BLaER1 (cell line): ENCODE data around the gene GPATCH8.

ENCODE experiments used
- H3K27ac ChIP-seq: shearing (Covaris generic); formaldehyde crosslinking; 2 replicates; pipeline ENCODE4 v1.8.1; 2022
- H3K27me3 ChIP-seq: shearing (Covaris generic); formaldehyde crosslinking; 2 replicates; pipeline ENCODE4 v1.8.1; 2022
- H3K36me3 ChIP-seq: shearing (Covaris generic); formaldehyde crosslinking; 2 replicates; pipeline ENCODE4 v1.8.1; 2022
- H3K4me1 ChIP-seq: shearing (Covaris generic); formaldehyde crosslinking; 2 replicates; pipeline ENCODE4 v1.8.1; 2022
- H3K4me2 ChIP-seq: shearing (Covaris generic); formaldehyde crosslinking; 2 replicates; pipeline ENCODE4 v1.8.1; 2022
- H3K4me3 ChIP-seq: shearing (Covaris generic); formaldehyde crosslinking; 2 replicates; pipeline ENCODE4 v1.8.1; 2022
- H3K9ac ChIP-seq: shearing (Covaris generic); formaldehyde crosslinking; 2 replicates; pipeline ENCODE4 v1.8.1; 2022
- H3K9me3 ChIP-seq: shearing (Covaris generic); formaldehyde crosslinking; 2 replicates; pipeline ENCODE4 v1.8.1; 2022
- H4K20me1 ChIP-seq: shearing (Covaris generic); formaldehyde crosslinking; 2 replicates; pipeline ENCODE4 v1.8.1; 2022
- Cebpa-rat ChIP-seq: shearing (Covaris generic); IDR thresholded peaks from 2 replicates; pipeline ENCODE4 v1.8.1; 2022

Gene GPATCH8

DNA sequence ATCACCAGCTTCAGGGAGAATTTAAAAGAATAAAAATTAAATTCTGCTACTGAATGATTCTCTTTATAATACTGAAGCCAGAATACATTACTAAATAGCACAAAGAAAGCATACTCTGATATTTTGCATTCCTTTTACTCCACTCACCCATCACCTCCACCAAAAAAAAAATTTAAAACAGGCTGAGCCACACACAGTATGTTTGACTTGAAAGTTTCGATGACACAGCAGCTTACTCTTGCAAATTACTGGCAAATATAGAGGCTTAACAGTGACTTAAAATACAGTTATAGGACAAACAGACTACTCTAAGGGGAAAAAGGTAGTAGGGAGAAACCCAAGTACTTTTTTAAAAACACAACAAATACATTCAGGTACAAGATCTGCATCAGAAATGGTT is 39.2 kb downstream of the GPATCH8 start:
- H3K4me2 ChIP-seq: no peak overlapping the region
- no peaks in the 10 kb centered on the region; the same call in 1 of the 2 replicates for H3K9me3 ChIP-seq
- H3K36me3 ChIP-seq: peaks cover 57% of the 10 kb centered on the region
- H4K20me1 ChIP-seq: peaks cover 92% of the 10 kb centered on the region
- H3K4me1 ChIP-seq: no peaks in the 10 kb centered on the region
- TF ChIP-seq Cebpa-rat: no peak
- no peak overlapping the region for H3K4me3 ChIP-seq
- H3K9ac ChIP-seq: no peak overlapping the region
- H3K27ac ChIP-seq: no peak overlapping the region
- no peaks in the 10 kb centered on the region for H3K27me3 ChIP-seq

DNA sequence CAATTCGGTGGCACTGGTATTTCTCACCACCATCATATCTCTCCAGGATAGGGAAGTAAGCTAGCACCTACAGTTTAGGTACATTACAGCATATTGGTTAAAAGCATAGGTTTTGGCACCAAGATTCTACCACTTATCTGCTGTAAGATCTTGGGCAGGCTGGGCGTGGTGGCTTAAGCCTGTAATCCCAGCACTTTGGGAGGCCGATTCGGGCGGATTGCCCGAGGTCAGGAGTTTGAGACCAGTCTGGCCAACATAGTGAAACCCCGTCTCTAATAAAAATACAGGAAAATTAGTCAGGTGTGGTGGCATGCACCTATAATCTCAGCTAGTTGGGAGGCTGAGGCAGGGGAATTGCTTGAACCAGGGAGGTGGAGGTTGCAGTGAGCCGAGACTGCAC is 51.4 kb downstream of the GPATCH8 start:
- H3K27ac ChIP-seq: no peak overlapping the region
- TF ChIP-seq Cebpa-rat: no peak
- no peaks in the 10 kb centered on the region for H3K27me3 ChIP-seq
- H3K36me3 ChIP-seq: peaks cover 48% of the 10 kb centered on the region
- peaks cover 74% of the 10 kb centered on the region for H4K20me1 ChIP-seq
- H3K4me3 ChIP-seq: no peak overlapping the region
- H3K9ac ChIP-seq: no peak overlapping the region
- H3K4me2 ChIP-seq: no peak overlapping the region
- H3K4me1 ChIP-seq: peaks cover 4% of the 10 kb centered on the region; the same call in 1 of the 2 replicates
- H3K9me3 ChIP-seq: no peaks in the 10 kb centered on the region

DNA sequence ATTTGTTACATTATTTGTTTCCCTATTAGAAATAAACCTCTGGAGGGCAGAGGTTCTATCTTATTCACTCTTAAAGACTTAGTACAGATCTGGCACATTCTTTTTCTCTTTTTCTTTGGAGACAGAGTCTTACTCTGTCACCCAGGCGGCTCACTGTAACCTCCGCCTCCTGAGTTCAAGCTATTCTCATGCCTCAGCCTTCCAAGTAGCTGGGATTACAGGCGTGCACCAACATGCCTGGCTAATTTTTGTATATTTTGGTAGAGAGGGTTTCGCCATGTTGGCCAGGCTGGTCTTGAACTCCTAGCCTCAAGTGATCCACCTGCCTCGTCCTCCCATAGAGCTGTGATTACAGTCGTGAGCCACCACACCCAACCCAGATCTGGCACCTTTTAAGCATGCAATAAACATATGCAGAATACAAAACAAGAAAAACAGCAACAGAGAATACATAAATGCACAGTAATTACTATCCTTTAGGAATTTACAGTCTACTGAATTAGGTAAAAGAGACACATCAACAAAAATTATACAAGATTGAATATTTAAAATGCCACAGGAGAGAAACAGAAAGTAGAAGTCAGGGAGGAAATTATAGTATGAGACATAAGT is 52.1 kb downstream of the GPATCH8 start:
- H3K4me3 ChIP-seq: no peak overlapping the region
- peaks cover 78% of the 10 kb centered on the region for H4K20me1 ChIP-seq
- H3K9me3 ChIP-seq: no peaks in the 10 kb centered on the region
- no peak overlapping the region for H3K9ac ChIP-seq
- H3K4me1 ChIP-seq: peaks cover 4% of the 10 kb centered on the region; the same call in 1 of the 2 replicates
- H3K27me3 ChIP-seq: no peaks in the 10 kb centered on the region
- H3K27ac ChIP-seq: no peak overlapping the region
- no peak for TF ChIP-seq Cebpa-rat
- H3K36me3 ChIP-seq: peaks cover 48% of the 10 kb centered on the region
- no peak overlapping the region for H3K4me2 ChIP-seq

DNA sequence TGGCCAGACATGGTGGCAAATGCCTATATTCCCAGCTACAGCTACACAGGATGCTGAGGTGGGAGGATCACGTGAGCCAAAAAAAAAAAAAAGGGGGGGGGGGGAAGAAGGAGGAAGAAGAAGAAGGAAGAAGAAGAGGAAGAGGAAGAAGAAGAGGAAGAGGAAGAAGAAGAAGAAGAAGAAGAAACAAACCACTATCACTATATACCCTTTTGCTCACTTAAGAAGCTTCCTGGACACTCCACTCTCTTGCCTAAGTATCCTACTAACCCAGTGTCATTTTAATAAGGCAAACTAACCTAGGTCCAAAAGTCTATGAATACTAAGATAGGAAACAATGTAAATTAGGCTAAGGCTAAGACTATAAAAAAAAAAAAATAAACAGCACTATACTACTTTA is 54.8 kb downstream of the GPATCH8 start:
- H3K4me1 ChIP-seq: peaks cover 4% of the 10 kb centered on the region; the same call in 1 of the 2 replicates
- no peak overlapping the region for H3K4me2 ChIP-seq
- no peak overlapping the region for H3K27ac ChIP-seq
- H3K9me3 ChIP-seq: no peaks in the 10 kb centered on the region
- H3K9ac ChIP-seq: no peak overlapping the region
- no peak overlapping the region for H3K4me3 ChIP-seq
- H3K36me3 ChIP-seq: peaks cover 37% of the 10 kb centered on the region; the same call in 1 of the 2 replicates
- H3K27me3 ChIP-seq: no peaks in the 10 kb centered on the region
- peaks cover 93% of the 10 kb centered on the region for H4K20me1 ChIP-seq
- no peak for TF ChIP-seq Cebpa-rat

DNA sequence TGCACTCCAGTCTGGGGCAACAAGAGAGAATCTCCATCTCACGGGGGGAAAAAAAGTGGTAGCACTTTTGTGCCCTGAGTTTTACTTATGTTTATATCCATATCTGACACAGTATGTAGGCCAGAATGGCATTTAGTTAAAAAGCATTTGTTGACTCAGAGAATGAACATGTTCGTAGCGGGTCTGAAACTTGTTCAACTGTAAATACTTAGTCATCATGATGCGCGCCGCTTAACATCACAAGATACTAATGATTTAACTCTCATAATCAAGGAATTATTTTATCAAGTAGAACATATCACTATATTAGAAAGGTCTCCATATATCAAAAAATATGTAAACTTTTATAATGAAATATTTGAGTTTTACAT is 58.5 kb downstream of the GPATCH8 start:
- H3K9me3 ChIP-seq: no peaks in the 10 kb centered on the region
- H3K4me1 ChIP-seq: peaks cover 6% of the 10 kb centered on the region; the same call in 1 of the 2 replicates
- H3K27ac ChIP-seq: no peak overlapping the region
- H3K4me3 ChIP-seq: no peak overlapping the region
- no peak overlapping the region for H3K4me2 ChIP-seq
- H3K36me3 ChIP-seq: peaks cover 51% of the 10 kb centered on the region
- H3K27me3 ChIP-seq: no peaks in the 10 kb centered on the region
- H4K20me1 ChIP-seq: peaks cover 94% of the 10 kb centered on the region
- TF ChIP-seq Cebpa-rat: no peak
- H3K9ac ChIP-seq: no peak overlapping the region

DNA sequence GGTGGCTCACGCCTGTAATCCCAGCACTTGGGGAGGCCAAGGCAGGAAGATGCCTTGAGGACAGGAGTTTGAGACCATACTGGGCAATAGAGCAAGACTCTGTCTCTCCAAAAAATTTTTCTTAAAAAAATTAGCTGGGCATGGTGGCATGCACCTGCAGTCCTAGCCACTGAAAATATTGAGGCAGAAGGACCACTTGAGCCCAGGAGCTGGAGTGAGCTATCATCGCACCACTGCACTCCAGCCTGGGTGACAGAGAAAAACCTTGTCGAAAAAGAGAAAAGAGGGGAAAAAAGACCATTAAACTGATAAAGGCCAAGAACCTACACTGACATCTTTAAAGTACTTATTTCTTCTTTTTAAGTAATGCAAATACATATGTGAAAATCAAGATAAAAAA is 60.4 kb downstream of the GPATCH8 start:
- H3K27me3 ChIP-seq: no peaks in the 10 kb centered on the region
- no peak overlapping the region for H3K4me2 ChIP-seq
- no peak overlapping the region for H3K4me3 ChIP-seq
- H3K4me1 ChIP-seq: peaks cover 4% of the 10 kb centered on the region; the same call in 1 of the 2 replicates
- TF ChIP-seq Cebpa-rat: no peak
- peaks cover 96% of the 10 kb centered on the region for H4K20me1 ChIP-seq
- no peaks in the 10 kb centered on the region for H3K9me3 ChIP-seq
- H3K36me3 ChIP-seq: peaks cover 52% of the 10 kb centered on the region
- H3K27ac ChIP-seq: no peak overlapping the region
- no peak overlapping the region for H3K9ac ChIP-seq

DNA sequence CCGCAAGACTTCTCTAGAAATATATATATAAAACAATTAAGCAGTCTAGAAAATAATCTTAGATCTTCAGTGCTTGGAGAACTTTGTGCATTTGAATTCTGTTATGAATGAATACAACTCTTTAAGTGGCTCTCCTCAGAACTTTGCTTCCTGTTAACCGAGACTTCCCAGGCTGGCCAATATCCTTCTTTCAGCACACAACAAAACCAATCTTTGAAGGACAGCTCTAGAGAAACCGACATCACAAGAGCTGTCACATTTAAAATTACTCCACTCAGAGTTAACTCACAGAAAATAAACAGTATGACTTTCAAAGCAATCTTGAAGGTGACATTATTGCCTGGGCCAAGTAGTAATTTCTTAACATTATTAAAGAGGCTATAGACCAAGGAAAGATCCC is 64.0 kb downstream of the GPATCH8 start:
- Histone ChIP-seq H3K4me3 (no peak overlapping the region), H3K27ac (no peak overlapping the region), H3K4me2 (no peak overlapping the region), H3K9me3 (no peaks in the 10 kb centered on the region), H3K36me3 (peaks cover 58% of the 10 kb centered on the region), H4K20me1 (peaks cover 75% of the 10 kb centered on the region), H3K4me1 (peaks cover 4% of the 10 kb centered on the region; the same call in 1 of the 2 replicates), H3K27me3 (no peaks in the 10 kb centered on the region), H3K9ac (no peak overlapping the region)
- no peak for TF ChIP-seq Cebpa-rat

DNA sequence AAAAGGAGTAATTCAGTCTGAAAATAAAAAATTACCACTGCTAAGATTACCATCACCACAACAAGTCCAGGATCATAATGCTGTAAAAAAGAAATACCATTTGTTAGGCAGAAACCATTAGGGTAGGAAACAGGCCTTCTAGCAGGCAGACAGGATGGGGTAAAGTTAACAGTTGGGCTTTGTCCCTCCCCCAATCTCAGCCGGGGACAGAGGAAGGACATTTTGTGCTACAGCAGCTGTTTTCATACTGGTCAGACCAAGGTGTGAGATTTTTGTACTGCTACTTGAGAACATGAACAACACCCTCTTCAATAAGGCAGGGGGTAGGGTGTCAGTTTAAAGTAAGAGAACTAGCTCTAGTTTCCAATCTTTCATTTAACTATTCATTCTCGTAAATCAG is 64.6 kb downstream of the GPATCH8 start:
- no peak for TF ChIP-seq Cebpa-rat
- Histone ChIP-seq H3K4me1 (peaks cover 4% of the 10 kb centered on the region; the same call in 1 of the 2 replicates), H3K9ac (no peak overlapping the region), H4K20me1 (peaks cover 70% of the 10 kb centered on the region), H3K9me3 (no peaks in the 10 kb centered on the region), H3K27me3 (no peaks in the 10 kb centered on the region), H3K27ac (no peak overlapping the region), H3K4me2 (no peak overlapping the region), H3K4me3 (no peak overlapping the region), H3K36me3 (peaks cover 63% of the 10 kb centered on the region)

DNA sequence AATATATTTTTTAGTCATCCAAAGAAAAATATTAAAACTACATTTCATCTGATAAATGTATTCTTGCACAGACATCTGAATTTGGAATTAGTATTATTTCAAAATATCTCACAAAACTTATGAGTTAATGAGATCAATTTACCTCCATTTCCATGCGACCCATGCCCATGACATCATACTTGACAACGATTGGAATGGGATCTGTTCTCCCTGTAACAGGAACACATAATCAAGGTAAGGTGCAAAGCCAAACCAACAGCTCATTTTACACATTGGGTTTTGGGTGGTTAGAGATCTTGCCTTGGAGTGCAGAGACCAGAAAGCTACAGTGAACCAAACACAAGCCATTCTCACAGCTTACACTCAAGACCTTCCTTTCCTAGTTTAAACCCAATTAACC is 66.9 kb downstream of the GPATCH8 start:
- Histone ChIP-seq H3K4me1 (peaks cover 4% of the 10 kb centered on the region; the same call in 1 of the 2 replicates), H3K9me3 (no peaks in the 10 kb centered on the region), H4K20me1 (peaks cover 57% of the 10 kb centered on the region), H3K27ac (no peak overlapping the region), H3K9ac (no peak overlapping the region), H3K36me3 (peaks cover 71% of the 10 kb centered on the region), H3K4me3 (no peak overlapping the region), H3K27me3 (no peaks in the 10 kb centered on the region), H3K4me2 (no peak overlapping the region)
- no peak for TF ChIP-seq Cebpa-rat

DNA sequence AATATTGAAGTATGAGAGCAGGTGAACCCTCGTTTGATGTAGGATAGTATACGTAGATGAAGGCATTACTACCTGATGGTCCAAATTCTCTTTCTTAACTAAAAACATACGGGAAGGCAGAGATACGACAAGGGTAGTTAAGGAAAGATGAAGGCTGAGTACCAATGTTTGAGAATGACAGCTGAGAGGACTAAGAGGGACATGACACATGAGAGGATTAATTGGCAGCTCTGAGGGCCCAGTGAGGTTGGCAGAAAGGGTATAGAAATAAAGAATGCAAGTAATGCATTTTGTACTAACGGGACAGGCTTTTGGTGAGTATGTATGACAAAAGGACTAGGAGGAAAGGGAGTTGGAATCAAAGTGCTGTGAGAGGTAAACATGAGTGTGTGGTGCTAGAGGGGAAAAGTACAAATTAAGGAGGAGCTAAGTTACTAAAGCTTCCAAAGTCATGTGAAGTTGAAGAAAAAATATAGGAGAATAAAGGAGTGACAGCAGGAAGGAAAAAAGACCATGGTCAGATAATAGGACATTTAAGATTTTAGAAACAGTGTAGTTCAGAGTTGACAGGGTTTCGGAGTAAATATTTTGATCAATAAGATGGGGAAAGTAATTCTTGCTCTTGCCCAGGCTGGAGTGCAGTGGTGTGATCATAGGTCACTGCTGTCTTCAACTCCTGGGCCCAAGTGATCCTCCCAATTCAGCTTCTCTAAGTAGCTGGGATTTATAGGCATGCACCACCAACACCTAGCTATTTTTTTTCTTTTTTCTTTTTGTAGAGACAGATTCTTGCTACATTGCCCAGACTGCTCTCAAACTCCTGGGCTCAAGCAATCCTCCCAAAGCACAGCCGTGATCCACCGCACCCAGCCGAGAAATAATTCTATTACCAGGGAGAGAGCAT is 70.7 kb downstream of the GPATCH8 start:
- Histone ChIP-seq H4K20me1 (peaks cover 33% of the 10 kb centered on the region; the same call in 1 of the 2 replicates), H3K4me3 (no peak overlapping the region), H3K27me3 (no peaks in the 10 kb centered on the region), H3K4me1 (no peaks in the 10 kb centered on the region), H3K9ac (no peak overlapping the region), H3K36me3 (peaks cover 89% of the 10 kb centered on the region), H3K9me3 (no peaks in the 10 kb centered on the region), H3K27ac (no peak overlapping the region), H3K4me2 (no peak overlapping the region)
- TF ChIP-seq Cebpa-rat: no peak
